GM19099 (cell line): ENCODE results near the gene TXNRD2.
A peak's percentile ranks its signal among the peaks of the same experiment; 100 is the strongest.

Source experiments
- POLR2A ChIP-seq: IDR thresholded peaks from 3 replicates; pipeline ENCODE4 v1.6.1; 2011; ENCODE audit warnings: low read depth; ENCODE audit not compliant: insufficient read length; ENCODE audit errors: extremely low read depth

The TXNRD2 gene

GRCh38 chr22:19900707-19901436, 40.7 kb downstream of the TXNRD2 start:
- TF ChIP-seq POLR2A, result no peak

DNA sequence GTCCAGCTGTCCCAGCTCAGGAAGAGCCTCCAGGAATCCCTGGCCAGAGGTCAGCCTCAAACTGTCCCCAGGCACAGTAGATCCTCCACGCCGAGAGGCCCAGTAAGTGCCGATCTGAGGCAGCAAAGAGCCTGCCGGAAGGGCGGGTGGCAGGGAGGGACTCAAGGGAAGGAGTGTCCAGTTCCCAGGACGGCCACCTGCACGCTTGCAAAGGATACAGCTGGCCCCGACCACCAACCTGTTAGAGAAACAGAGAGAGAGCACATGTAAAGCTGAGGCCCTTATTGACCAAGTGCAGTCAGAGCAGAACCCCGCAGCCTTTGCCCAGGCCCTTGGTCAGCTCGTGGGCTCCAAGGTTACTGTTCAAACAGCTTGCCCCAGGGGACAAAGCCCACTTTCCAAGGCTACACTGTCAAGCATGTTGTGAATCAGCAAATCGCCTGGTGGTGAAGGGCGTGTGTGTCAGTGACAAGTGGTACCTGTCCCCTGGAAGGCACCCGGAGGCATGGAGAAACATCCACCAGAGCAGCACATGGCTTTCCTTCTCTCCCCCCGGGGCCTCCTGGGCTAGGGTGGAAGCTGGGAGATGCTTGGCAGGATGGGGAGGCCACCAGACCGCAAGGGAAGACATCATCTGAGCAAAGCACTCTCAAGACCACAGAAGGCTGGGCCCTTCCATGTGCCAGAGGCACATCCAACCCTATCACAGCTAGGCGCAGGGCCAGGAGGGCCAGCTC, 42.6 kb downstream of the TXNRD2 start:
- TF ChIP-seq POLR2A, result no peak

DNA sequence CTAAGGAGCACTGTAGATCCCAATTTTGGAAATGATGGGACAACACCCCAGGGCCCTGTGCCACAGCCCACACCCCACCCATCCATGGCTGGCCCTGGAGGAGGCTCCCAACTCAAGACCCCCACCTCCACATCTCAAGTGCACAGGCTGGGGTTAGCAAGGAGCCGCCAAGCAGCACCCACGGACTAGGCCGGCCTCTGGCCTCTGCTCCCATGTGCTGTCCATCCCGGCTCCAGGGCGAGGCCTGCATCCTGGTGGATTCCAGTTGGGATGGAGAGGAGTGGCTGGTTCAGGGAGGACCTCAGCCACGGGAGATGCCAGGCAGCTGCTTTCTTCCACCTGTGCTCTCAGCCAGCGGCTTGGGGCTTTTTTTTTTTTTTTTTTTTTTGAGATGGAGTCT, 43.5 kb downstream of the TXNRD2 start:
- no peak for TF ChIP-seq POLR2A

DNA sequence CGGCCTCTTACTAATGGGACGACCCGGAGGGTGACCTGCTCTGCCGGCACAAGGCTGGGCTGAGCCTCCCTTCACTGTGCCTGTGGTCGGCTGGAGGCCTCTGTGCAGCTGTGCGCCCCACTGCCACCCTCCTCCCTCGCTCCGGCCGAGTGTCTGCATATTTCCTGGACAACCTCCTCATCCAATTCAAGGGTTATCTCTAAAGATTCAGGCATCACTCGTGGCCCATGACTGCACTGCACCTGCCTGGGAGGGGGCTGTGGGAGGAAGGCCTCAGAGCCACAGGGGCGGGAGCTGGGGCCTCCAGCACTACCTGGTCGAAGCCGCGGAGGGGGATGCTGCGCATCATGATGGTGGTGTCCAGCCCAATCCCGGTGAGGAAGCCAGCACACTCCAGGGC, 43.9 kb downstream of the TXNRD2 start:
- no peak for TF ChIP-seq POLR2A

DNA sequence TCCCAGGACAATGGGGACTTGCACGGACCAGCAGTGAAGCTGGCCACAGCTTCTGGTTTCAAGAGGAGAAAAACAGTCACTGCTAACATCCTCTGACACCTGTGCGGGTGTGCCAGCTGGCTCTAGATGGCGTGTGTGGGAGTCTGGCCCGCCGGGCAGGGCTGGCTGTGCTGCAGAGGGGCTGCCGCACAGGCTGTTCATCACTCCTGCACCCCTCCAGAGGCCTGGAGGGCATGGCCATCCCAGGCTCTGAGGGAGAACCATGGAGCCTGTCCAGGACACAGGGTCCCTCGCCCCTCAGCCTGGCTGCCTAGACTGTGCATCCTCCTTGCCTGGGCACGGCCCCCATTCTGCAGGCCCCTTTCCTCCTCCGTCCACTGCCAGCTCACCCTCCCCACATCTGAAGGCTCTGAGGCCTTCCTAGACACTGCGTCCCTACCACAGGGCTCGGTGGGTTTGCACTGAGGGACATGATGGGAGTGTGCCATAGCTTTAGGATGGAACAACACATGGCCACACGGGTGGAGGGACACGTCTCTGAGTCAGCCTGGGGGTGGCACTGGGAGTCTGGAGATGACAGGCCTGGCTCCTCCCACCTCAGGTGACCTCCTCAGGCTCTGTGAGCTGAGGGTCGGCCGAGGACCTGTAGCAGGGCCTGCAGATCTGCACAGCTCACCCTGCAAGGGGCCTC, 44.8 kb downstream of the TXNRD2 start:
- no peak for TF ChIP-seq POLR2A

DNA sequence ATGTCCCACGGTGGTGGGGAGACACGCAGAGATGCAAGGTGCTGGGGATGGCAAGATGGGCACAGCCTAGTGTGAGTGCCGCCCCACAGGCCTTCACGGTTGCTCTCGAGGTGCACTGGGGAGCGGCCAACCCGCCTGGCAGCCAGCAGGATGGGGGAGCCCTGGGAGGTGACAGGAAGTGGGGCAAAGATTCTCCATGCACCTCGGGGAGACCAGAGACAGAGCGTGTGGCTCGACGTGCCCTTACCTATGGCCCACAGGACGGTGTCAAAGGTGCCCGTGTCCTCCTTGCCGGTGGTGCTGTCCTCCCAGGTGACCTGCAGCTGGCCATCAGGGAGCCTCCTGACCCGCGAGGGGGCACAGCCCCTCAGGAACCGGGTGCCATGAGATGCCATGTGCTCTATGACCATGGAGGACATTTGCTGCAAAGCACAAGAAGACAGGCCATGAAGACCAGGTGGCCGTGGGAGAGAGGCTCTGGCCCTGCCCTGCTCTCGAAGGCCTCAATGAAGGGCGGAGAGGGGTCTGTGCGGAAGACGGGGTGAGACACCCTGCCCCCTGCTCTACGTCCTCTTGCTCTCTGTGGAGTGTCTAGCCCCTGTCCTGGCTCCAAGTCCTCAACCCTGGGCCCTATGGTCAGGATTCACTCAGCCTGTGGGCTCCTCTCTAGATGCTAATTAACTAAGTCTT, 46.3 kb downstream of the TXNRD2 start:
- no peak for TF ChIP-seq POLR2A

DNA sequence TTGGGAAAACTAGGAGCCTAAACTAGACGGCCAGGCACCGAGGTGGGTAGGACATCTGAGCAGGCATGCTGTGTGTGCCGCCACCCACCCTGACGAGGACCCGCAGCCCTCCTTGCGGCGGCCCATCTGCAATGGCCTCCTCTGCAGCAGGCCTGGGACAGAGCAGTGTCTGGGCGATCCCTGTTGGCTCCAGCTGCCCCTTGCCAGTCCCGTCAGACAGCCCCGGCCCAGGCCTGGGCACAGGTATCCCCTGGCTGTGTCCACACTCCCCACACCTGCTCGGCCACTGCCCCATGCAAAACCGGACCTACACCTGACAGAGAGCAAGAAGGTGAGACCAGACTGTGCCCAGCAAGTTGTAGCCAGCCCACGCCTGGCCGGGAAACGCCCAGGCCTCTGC, 48.3 kb downstream of the TXNRD2 start:
- TF ChIP-seq POLR2A, result no peak

- TF ChIP-seq POLR2A, result no peak
Measured at GRCh38 chr22:19892925-19893324, 48.7 kb downstream of the TXNRD2 start.

- no peak for TF ChIP-seq POLR2A
Measured at GRCh38 chr22:19892257-19892879, 49.2 kb downstream of the TXNRD2 start.

DNA sequence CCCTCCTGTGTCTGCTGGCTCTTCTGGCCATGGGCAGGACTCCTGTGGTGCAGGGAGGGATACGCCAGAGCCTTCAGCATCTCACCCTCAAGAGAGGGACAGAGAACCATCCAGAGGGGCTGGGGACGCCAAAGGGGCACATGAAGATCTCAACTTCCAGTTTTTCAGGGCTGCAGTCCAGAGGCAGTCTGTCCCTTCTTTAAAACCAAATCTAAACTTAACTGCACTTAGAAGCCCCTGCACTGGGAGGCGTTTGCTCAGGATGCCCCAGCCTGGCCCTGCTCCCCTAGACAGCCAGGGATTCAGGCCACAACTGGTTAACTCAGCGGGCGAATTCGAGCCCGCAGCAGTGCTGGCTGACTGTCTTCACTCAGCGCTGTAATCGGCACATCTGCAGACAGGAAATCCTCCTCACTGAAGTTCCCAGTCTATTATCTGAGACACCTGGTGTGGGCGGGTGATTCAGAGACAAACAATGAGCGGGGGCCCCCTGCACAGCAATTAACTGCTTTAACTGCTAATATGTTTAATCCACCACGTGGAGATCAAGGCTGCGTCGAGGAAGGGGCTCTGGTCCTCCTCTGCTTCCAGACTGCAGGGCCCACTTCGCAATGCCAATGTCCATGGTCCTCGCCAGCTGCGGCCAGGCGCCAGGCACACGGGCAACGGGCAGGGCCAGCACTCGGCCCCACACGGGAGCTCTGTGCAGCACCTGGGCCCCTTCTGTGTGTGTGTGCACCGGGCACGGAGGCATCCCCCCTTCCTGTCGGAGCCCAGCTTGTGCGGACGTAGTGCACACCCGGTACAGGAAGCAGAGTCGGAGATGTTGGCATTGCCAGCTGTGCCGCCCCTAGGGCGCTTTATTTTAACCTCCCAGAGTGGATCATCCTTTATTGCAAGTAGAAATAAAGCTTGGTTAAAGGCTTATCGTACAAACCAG, 50.0 kb downstream of the TXNRD2 start:
- TF ChIP-seq POLR2A, result peak; percentile 9

DNA sequence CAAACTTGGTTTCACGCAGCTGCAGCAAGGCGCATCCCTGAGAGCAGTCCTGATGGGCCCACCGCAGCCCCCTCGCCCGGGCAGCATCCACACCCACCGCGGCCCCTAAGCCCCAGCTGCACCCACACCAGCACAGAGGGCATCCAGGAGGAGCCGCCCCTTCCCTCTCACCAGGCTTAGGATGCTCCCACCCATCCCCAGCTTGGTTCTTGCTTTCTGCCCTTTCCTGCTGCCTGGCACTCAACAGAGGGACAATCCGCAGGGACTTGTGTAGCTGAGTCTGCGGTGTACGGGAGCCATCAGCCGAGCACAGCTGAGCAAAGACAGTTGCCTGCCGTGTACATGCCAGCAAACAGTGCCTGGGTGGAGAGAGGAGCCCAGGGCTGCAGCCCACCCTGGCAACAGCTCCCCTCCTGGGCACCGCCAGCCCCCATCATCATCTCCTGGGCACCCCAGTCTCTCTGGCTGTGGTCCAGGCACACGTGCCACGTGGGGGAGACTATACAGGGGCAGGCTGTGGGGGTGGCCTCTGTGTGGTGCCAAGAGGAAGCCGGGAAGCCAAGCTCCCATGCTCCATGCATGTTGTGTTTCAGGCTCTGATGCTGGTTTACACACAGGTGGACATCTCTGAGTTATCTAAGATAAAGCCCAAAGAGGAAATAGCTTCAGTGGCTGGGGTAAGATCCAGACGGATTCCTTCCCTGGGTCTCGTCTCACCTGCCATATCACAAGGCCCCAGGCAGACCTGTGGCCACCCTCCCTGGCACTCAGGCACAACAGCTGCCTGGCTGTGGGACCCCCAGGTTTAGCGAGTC, 50.9 kb downstream of the TXNRD2 start:
- no peak for TF ChIP-seq POLR2A

DNA sequence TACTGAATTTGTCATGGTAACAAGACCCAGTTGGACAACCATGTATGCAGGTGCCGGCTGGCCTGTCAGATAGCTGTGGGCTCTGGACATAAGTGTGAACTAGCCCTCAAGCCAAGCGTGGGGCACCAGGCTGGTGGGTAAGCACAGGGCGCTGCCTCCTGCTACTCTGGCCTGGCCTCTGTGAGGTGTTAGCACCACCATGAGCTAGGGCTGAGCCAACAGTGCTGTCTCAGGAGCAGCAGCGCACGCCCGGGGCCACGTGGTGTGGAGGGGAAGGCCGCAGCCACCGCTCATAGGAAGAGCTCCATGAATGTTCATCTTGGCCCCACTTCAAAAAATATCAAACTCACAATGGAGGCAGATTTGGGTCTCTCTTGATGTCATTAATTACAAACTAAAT, 51.7 kb downstream of the TXNRD2 start:
- no peak for TF ChIP-seq POLR2A
